Measurements from ENCODE around the gene OSBPL8.
A peak's percentile ranks its signal among the peaks of the same experiment; 100 is the strongest.

OSBPL8 gene

DNA sequence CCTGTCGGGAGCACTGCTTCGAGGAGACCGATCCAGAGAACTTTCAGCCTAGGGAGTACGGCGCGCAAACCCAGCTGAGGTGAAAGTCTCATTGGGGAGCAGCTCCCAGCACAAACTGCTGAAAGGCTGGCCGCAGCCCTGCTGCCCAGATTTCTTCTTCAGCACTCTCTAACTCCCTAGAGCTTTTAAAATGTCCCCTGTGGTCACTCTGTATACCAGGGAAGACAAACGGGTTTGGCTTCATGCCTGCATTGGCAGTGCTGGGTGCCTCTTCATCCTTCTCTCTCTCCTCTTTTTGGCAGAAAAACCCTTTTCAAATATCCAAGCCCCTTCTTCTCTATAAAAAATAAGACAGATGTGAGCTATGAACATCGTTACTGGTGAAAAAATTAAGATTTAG is 246.3 kb downstream of the OSBPL8 start:
- DNase-seq = peak in 2 of 56 donors; percentile 1 to 3

DNA sequence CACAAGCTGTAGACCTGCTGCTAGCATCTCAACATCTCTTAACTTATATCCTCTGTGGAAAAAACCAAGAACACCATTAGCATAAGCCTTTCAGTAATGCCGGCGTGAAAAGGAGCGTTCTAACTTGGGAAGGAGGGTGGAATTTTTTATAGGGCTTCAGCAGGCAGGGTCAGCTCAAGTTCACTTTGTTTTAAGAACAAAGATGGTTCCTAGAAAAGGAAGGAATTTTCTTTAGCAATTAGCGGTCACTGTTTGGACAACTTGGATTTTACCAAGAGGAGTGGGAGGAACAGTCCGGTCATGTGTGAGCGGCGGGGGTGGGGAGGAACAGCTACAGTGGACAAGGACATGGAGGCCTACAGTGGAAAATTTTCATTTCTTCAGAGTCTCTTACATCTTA is 247.3 kb downstream of the OSBPL8 start:
- no peak for DNase-seq

DNA sequence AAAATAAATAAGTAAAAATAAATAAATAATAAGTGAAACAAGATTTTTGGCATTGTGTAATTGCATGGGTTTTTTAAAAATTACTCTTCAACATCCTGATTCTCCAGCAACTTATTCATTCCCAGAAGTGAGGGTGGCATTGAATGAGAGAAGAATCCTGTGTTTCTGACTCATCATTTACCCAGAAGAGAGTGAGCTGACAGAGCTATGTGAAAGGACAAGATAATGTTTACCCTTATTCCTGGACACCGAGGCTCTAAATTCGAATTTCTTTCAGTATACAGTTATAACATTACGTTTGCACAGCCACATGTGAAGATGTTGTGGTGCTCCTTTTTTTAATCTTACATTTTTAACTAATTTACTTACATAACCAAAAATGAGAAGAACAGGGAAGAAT is 247.8 kb downstream of the OSBPL8 start:
- no peak for DNase-seq

DNA sequence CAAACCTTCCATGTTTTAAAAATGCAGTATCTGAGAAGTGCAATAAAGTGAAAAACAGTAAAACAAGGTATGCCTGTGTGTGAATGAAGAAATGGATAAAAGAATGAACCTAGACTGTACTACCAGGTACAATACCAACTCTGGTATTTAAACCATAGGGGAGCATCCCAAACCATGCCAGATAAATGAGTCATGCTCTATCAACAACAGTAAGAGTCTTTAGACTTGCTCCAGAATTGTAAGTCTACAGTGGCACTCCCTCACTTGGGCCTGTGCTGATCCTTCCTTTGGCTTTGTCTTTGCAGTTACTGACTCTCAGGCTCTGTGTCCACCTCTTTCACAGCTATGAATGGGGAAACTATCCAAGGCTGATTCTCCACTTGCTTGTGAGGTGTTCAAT is 249.5 kb downstream of the OSBPL8 start:
- DNase-seq = no peak

DNA sequence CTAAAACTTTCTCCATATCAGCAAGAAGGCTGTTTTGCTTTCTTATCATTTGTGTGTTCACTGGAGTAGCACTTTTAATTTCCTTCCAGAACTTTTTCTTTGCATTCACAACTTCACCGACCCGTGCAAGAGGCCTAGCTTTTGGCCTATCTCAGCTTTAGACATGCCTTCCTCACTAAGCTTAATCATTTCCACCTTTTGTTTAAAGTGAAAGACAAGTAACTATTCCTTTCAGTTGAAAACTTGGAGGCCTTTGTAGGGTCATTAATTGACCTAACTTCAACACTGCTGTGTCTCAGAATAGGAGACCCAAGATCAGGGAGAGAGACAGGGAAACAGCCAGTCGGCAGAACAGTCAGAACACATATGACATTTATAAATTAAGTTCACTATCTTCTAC is 250.7 kb downstream of the OSBPL8 start:
- DNase-seq = no peak

DNA sequence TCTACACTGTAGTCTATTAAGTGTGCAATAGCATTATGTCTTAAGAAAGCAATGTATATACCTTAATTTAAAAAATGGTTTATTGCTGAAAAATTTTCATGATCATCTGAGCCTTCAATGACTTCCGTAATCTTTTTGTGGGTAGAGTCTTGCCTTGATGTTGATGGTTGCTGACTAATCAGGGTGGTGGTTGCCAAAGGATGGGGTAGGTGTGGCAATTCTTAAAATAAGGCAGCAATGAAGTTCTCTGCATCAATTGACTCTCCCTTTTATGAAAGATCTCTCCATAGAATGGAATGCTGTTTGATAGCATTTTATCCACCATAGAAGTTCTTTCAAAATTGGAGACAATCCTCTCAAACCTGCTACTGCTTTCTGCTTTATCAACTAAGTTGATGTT is 252.5 kb downstream of the OSBPL8 start:
- DNase-seq = no peak

DNA sequence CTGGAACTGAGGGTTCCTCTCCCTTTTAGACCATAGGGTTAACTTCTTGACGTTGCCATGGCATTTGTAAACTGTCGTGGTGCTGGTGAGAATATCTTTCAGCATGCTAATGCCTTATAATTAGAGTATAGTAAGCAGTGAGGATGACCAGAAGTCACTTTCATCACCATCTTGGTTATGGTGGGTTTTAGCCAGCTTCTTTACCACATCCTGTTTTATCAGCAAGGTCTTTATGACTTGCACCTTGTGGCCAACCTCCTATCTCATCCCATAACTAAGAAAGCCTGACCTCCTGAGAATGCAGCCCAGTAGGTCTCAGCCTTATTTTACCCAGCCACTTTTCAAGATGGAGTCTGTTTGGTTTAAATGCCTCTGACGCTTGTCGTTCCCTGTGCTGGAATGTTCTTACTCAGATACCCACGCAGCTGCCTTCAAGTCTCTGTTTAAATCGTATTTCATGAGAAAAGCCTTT is 255.5 kb downstream of the OSBPL8 start:
- no peak for DNase-seq

DNA sequence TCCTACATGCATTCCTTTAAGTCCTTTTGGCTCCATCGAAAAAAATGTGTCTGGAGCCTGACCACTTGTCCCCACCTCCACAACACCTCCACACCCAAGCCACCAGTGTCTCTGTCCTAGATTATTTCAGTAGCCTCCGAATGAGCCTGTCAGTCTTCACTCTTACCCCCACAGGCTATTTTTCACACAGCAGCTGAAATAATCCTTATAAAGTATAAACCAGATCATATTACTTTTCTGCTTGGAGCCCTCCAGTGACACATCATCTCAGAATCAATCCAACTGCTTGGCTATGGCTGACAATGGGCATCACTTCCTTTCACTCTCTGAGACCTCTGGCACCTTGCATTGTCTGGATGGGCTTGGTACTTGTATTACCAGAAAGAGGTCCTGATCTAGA is 256.2 kb downstream of the OSBPL8 start:
- DNase-seq = no peak
